HepG2 (cell line): ENCODE results near the gene ACAT2. TPM values are rescaled to one million over a fixed set of nuclear protein-coding genes. Genes with fewer than 3 reads are reported as not detected.

Experiments
- AKNA ChIP-seq: sonication (generic); formaldehyde crosslinking; IDR thresholded peaks from 2 replicates; pipeline ENCODE4 v1.4.0; 2020; ENCODE audit warnings: missing genetic modification reagents, borderline replicate concordance
- ATF4 ChIP-seq, 2 experiments: fragments of 450-650 bp in 1 of 2; sonication (generic) in 1 of 2; formaldehyde crosslinking; IDR thresholded peaks; 2 replicates each; pipeline versions ENCODE4 v1.5.0 to v1.8.0; 2020 to 2022; ENCODE audit warnings: mild to moderate bottlenecking in 1 of 2, missing genetic modification reagents in 1 of 2
- ATF5 ChIP-seq: sonication (generic); formaldehyde crosslinking; IDR thresholded peaks from 2 replicates; pipeline ENCODE4 v1.4.0; 2020; ENCODE audit warnings: mild to moderate bottlenecking, low read depth, missing genetic modification reagents
- CENPT ChIP-seq: sonication (generic); formaldehyde crosslinking; IDR thresholded peaks from 2 replicates; pipeline ENCODE4 v1.8.0; 2022; ENCODE audit warnings: low read depth, mild to moderate bottlenecking, moderate library complexity, missing genetic modification reagents
- DNMT3B ChIP-seq: conservative IDR thresholded peaks from 2 replicates; pipeline ENCODE4 v1.6.1; 2016; ENCODE audit warnings: missing biosample characterization, control low read depth
- GPN1 ChIP-seq: sonication (generic); formaldehyde crosslinking; IDR thresholded peaks from 2 replicates; pipeline ENCODE4 v1.5.1; 2020; ENCODE audit warnings: missing genetic modification reagents, borderline replicate concordance
- HES4 ChIP-seq: sonication (generic); formaldehyde crosslinking; IDR thresholded peaks from 2 replicates; pipeline ENCODE4 v1.9.0; 2021; ENCODE audit warnings: mild to moderate bottlenecking, missing genetic modification reagents, borderline replicate concordance
- HMGA1 ChIP-seq: sonication (generic); formaldehyde crosslinking; conservative IDR thresholded peaks from 2 replicates; pipeline ENCODE4 v1.4.0; 2020; ENCODE audit warnings: missing genetic modification reagents
- MTF1 ChIP-seq: sonication (generic); formaldehyde crosslinking; IDR thresholded peaks from 2 replicates; pipeline ENCODE4 v1.5.0; 2020; ENCODE audit warnings: missing genetic modification reagents
- POLR2G ChIP-seq: fragments of 200-400 bp; formaldehyde crosslinking; IDR thresholded peaks from 2 replicates; pipeline ENCODE4 v1.6.1; 2018; ENCODE audit warnings: mild to moderate bottlenecking, low read depth, low read length, moderate library complexity
- SOX6 ChIP-seq, 2 experiments: fragments of 450-650 bp in 1 of 2; sonication (generic) in 1 of 2; formaldehyde crosslinking in 1 of 2; IDR thresholded peaks; 2 replicates each; pipeline versions ENCODE4 v1.4.0 to v1.6.1; 2017 to 2020; ENCODE audit warnings: antibody characterized with exemption in 1 of 2, mild to moderate bottlenecking in 1 of 2, missing genetic modification reagents in 1 of 2
- SUZ12 ChIP-seq: fragments of 150-350 bp; IDR thresholded peaks from 2 replicates; pipeline ENCODE4 v1.6.1; 2014; ENCODE audit warnings: low read depth, low read length
- TFDP2 ChIP-seq: sonication (generic); formaldehyde crosslinking; IDR thresholded peaks from 2 replicates; pipeline ENCODE4 v1.4.0; 2020; ENCODE audit warnings: missing genetic modification reagents
- THAP9 ChIP-seq: sonication (generic); formaldehyde crosslinking; IDR thresholded peaks from 2 replicates; pipeline ENCODE4; 2020; ENCODE audit warnings: missing genetic modification reagents, mild to moderate bottlenecking, borderline replicate concordance
- ZNF335 ChIP-seq: sonication (generic); formaldehyde crosslinking; IDR thresholded peaks from 2 replicates; pipeline ENCODE4 v1.4.0; 2020; ENCODE audit warnings: missing genetic modification reagents
- ZNF597 ChIP-seq: sonication (generic); formaldehyde crosslinking; IDR thresholded peaks from 2 replicates; pipeline ENCODE4 v1.5.0; 2020; ENCODE audit warnings: missing genetic modification reagents
- polyA plus RNA-seq, 8 experiments: library from polyadenylated mRNA; depleted of rRNA in 3 of 8; stranded (reverse) in 7 of 8; unstranded in 1 of 8; fragments of >200 nt; fragmentation: Illumina TruSeq in 4 of 8; extraction: Trizol in 4 of 8; gene quantifications; 2 replicates each; pipeline versions ENCODE4 v1.2.1 to v1.2.3, GENCODE V29; 2011 to 2016; ENCODE audit warnings: low read depth in 4 of 8, missing spikeins in 1 of 8, mixed read lengths in 1 of 8; ENCODE audit not compliant: insufficient read depth in 1 of 8
- total RNA-seq, 5 experiments: library from RNA; depleted of rRNA; stranded (reverse); fragments of >200 nt; fragmentation: Illumina TruSeq; extraction: Trizol; gene quantifications; 2 replicates each; pipeline ENCODE4 v1.2.3, GENCODE V29; 2016; ENCODE audit warnings: low read depth in 1 of 5

The ACAT2 gene
- total and polyA plus RNA-seq, 2 of the 13 experiments (the other 11 are each of a cell fraction or from before 2014, with no cell fraction given): 121 to 534 TPM

- no peak for TF ChIP-seq TFDP2 (CRISPR knock-in tag)
- TF ChIP-seq POLR2G: peak; percentile 82
- no peak for TF ChIP-seq SUZ12
- no peak for TF ChIP-seq HES4
- TF ChIP-seq THAP9 (CRISPR knock-in tag): no peak
- TF ChIP-seq SOX6 (IDR thresholded peaks at IDR 0.05): no peak
- TF ChIP-seq SOX6 (CRISPR knock-in tag; IDR thresholded peaks at IDR 0.05): no peak; the same call in 1 of the 2 replicates
- no peak for TF ChIP-seq ZNF335 (CRISPR knock-in tag)
- no peak for TF ChIP-seq GPN1 (CRISPR knock-in tag)
- no peak for TF ChIP-seq ATF5
- 0 out of 2 replicates have a peak, but pooled peaks have one; percentile 7 for TF ChIP-seq DNMT3B
- no peak for TF ChIP-seq MTF1 (CRISPR knock-in tag)
- no peak for TF ChIP-seq ZNF597 (CRISPR knock-in tag)
- TF ChIP-seq ATF4 (CRISPR knock-in tag; IDR thresholded peaks at IDR 0.05): no peak
- TF ChIP-seq HMGA1 (CRISPR knock-in tag): no peak
- no peak for TF ChIP-seq AKNA (CRISPR knock-in tag)
- TF ChIP-seq CENPT (CRISPR knock-in tag): no peak
Measured at GRCh38 chr6:159790149-159790955, 28.5 kb downstream of the ACAT2 start, which contains the start of gene MRPL18 (continued).
